A549 treated with CORT108297 at 1 μM for 4 hours (cell line): ENCODE measurements around the gene SCN3B. TPM values are rescaled to one million over a fixed set of nuclear protein-coding genes. Genes with fewer than 3 reads are reported as not detected.

ENCODE experiments used
- total RNA-seq: library from RNA; stranded (reverse); fragments of 200-300 nt; extraction: Qiagen RNA extraction; gene quantifications from 5 replicates; pipeline ENCODE4 v1.2.3, GENCODE V29; 2022

Gene SCN3B, protein sequence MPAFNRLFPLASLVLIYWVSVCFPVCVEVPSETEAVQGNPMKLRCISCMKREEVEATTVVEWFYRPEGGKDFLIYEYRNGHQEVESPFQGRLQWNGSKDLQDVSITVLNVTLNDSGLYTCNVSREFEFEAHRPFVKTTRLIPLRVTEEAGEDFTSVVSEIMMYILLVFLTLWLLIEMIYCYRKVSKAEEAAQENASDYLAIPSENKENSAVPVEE
- 0.09 to 0.22 TPM (median 0.16 TPM) in 5 replicates for total RNA-seq

DNA sequence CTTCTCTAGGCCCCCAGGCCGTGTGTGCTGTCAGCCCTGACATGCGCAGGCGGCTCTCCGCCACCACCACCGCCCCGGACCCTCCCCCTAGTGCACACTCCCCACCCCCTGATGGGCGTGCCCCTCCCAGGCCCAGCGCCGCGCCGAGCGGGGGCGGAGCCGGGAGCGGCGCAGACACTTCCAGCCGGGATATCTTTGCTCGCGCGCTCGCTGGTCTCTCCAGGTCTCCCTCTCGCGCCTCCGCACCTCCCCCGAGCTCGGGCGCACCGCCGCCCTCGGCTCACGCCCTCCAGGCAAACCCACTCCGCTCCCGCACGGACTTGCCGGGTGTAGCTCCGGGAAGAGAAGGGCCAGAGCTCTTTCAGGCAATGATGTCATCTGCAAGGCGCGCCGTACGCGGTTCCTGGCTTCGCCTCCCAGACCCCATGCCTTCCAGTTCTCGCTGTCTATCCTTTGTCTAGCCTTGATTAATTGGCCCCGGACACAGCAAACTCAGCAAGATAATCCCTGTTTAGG, at the start of gene SCN3B:
SCN3B (minus strand) TSS at position 59 of the 516 bp plus-strand sequence. CDS start 823 bp downstream, outside the sequence.

Other genes starting within 250 kb of the SCN3B start
- gene GRAMD1B, start 224.4 kb downstream of the SCN3B start, total RNA-seq: 28.4 to 45.0 TPM (median 41.9 TPM) in 5 replicates
- 9.0 to 10.0 TPM (median 9.7 TPM) in 5 replicates for gene ZNF202, start 87.0 kb upstream of the SCN3B start, total RNA-seq
- not detected in 5 replicates for gene OR6X1, start 99.9 kb upstream of the SCN3B start, total RNA-seq
- not detected in 5 replicates for gene OR6M1, start 151.7 kb upstream of the SCN3B start, total RNA-seq
- not detected in 5 replicates for gene TMEM225, start 231.0 kb upstream of the SCN3B start, total RNA-seq
- not detected in 5 replicates for gene OR8D4, start 247.5 kb upstream of the SCN3B start, total RNA-seq